H1 (cell line): Measurements from ENCODE around the gene IRS1. TPM values are rescaled to one million over a fixed set of nuclear protein-coding genes. Genes with fewer than 3 reads are reported as not detected.

Experiments used
- GABPA ChIP-seq: IDR thresholded peaks from 2 replicates; pipeline ENCODE4 v1.6.1; 2011; ENCODE audit warnings: mild to moderate bottlenecking, low read length, moderate library complexity, borderline replicate concordance; ENCODE audit not compliant: insufficient read depth
- HDAC2 ChIP-seq, 2 experiments: fragments of 300-600 bp in 1 of 2; sonication (generic) in 1 of 2; IDR thresholded peaks; 2 replicates each; pipeline ENCODE4 v1.6.1; 2011 to 2012; ENCODE audit warnings: low read depth in 2 of 2, low read length in 2 of 2, mild to moderate bottlenecking in 2 of 2, moderate library complexity in 2 of 2, borderline replicate concordance in 1 of 2, inconsistent platforms in 1 of 2
- RNF2 ChIP-seq: fragments of 200-900, 300-1000 bp; sonication (generic); IDR thresholded peaks from 2 replicates; pipeline ENCODE4 v1.7.1; 2016; ENCODE audit warnings: borderline replicate concordance, low read depth, mild to moderate bottlenecking, antibody characterized with exemption, low read length; ENCODE audit not compliant: poor library complexity, severe bottlenecking; ENCODE audit errors: missing control alignments
- polyA plus RNA-seq, 7 experiments: library from polyadenylated mRNA; depleted of rRNA in 3 of 7; stranded (reverse) in 5 of 7; unstranded in 2 of 7; fragments of >200 nt in 5 of 7; fragments of 200-250 nt in 2 of 7; gene quantifications; 1 replicate in 5 of 7; 2 replicates in 1 of 7; 4 replicates in 1 of 7; pipeline versions ENCODE4 v1.2.1 to v1.2.3, GENCODE V29; 2011 to 2013; ENCODE audit warnings: missing spikeins in 2 of 7, mixed read lengths in 2 of 7
- total RNA-seq: library from RNA; stranded (reverse); fragmentation: NEBNext Ultra II Directional; extraction: Animal tissue kit (Norgen Biotek cat#: 25700); gene quantifications from 2 replicates; pipeline ENCODE4 v1.2.1, GENCODE V29; 2021

Gene IRS1
- total and polyA plus RNA-seq, 2 of the 8 experiments (the other 6 are each of a cell fraction or from before 2014, with no cell fraction given): 9.1 to 26.9 TPM

DNA sequence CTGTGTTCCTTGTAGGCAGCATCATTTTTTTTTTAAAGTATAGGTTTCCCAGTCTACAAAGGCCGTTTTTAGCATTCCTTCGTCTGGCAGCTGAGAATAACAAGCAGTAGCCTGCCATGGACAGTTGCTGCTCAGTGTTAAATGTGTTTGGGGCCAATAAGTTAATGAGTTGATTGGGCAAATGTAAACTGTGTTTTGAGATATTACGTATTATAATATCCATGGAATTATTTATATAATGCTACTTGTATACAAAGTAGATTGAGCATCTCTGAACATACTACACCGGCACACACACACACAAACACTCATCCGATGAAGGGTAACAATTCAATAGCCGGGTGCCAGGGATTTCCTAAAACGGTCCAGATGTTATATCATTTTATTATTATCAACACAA, 97.2 kb downstream of the IRS1 start (continued):
- TF ChIP-seq RNF2: no peak
- no peak for TF ChIP-seq HDAC2 (IDR thresholded peaks at IDR 0.05; ENCODE audit: borderline replicate concordance in 1 of 2, low read depth in 2 of 2, low read length in 2 of 2)
- no peak for TF ChIP-seq GABPA
